Measurements from ENCODE around the gene CHST11. TPM values are rescaled to one million over a fixed set of nuclear protein-coding genes. Genes with fewer than 3 reads are reported as not detected.
"Not testable (repeated sequence)": the region's sequence is repeated elsewhere in the genome, so short reads cannot be mapped to it uniquely, and the experiment has no call there.

Gene CHST11
- total RNA-seq, 1 experiment from 2014 or later, result 12.7 TPM

- no peak for DNase-seq (ENCODE audit: low spot score)
- in situ Hi-C loops (cut with HindIII; ENCODE audit: low sequenced_read_pairs), result no loop called here
These were observed 81.3 kb downstream of the CHST11 start for GRCh38 chr12:104538056-104538455.

- DNase-seq (ENCODE audit: low spot score), result no peak
- in situ Hi-C loops (cut with HindIII; ENCODE audit: low sequenced_read_pairs), result no loop called here
These were observed 82.2 kb downstream of the CHST11 start for GRCh38 chr12:104538891-104539462.

DNA sequence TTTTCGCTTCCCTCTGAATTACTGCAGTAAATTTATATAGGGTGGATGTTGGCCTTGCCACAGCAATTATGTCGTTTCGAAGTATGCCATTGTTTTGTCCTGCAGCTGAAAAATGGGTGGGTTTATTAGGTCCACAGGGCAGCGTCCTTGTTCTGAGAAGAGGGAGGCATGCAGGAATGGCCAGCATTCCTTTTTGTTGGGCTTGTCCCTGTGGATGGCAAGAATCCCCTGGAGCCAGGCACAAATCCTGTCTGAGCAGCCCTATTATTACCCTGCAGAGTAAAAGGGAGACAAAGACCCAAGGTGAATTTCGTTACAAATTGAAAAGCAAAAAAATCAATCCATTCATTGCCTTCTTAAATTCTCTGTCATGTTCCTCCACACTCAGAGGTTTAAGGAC is 88.1 kb downstream of the CHST11 start:
- in situ Hi-C loops (cut with HindIII; ENCODE audit: low sequenced_read_pairs), result no loop called here
- no peak for DNase-seq (ENCODE audit: low spot score)

- DNase-seq (ENCODE audit: low spot score), result no peak
- in situ Hi-C loops (cut with HindIII; ENCODE audit: low sequenced_read_pairs), result no loop called here
These were observed 89.8 kb downstream of the CHST11 start for GRCh38 chr12:104546575-104546974.

GRCh38 chr12:104547235-104547634 is 90.5 kb downstream of the CHST11 start:
- DNase-seq (ENCODE audit: low spot score), result no peak
- in situ Hi-C loops (cut with HindIII; ENCODE audit: low sequenced_read_pairs), result no loop called here

DNA sequence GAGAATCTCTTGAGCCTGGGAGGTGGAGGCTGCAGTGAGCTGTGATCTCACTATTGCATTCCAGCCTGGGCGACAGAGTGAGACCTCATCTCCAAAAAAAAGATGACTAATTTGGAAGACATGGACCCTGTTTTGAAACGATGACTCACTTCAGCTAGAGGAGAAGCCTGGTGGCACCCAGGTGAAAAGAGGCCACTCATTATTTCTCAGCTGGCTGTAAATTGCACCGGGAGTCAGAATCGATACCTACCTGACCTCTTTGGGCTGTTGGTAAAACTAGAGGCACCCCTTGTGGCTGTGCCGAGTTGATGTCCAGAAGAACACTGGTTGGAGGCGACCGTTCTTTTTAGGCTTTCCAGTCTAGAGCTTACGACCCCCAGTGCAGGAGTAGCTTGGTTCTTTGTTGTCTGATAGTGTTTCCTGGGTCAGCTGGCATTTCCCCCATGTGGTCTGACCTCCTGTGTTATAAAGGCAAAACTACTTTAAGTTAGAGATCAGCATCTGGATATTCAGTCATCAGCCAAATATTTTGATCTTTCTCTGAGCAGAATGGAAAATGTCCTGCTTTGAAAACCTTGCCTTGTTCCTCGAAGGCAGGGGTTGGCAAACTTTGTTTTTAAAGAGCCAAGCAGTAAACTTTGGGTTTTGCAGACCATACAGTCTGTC is 93.2 kb downstream of the CHST11 start:
- no peak for DNase-seq (ENCODE audit: low spot score)
- in situ Hi-C loops (cut with HindIII; ENCODE audit: low sequenced_read_pairs), result no loop called here

DNA sequence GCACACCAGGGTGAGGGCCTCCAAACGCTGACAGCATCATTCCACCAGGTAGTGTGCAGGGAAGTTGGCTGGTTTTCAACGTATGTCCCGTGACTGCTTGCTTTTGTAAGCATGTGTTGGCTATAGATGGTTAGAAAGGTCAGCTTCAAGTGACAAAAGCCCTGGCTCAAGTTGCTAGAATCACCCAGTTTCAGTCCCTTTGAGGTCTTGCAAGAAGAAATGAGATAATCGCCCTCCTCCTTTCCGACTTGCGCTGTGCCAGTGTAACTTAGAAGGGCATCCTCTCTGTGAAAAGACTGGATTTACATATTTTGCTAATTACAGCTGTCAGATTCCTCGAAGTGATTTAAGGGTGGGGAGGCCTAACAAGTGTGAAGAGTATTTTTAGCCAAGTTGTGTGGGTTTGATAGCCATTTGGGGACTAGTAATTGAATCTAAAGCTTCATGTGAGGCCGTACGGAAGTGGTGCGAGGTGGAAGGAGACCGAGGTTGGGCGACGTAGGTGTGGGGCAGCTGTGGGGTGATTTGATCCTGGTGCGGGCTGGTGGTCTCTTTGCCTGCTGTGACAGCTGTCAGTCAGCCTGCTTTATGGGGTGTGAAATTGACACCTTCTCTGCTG is 94.7 kb downstream of the CHST11 start:
- DNase-seq (ENCODE audit: low spot score), result no peak
- in situ Hi-C loops (cut with HindIII; ENCODE audit: low sequenced_read_pairs), result no loop called here

DNA sequence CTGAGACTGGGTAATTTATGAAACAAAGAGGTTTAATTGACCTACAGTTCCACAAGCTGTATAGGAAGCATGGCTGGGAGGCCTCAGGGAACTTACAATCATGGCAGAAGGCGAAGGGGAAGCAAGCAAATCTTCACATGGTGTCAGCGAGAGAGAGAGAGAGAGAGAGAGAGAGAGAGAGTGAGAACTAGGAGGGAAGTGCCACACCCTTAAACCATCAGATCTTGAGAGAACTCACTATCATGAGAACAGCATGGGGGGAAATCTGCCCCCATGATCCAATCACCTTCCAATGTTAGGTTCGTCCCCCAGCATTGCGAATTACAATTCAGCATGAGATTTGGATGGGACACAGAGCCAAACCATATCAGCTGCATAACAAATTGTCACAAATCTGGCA is 96.7 kb downstream of the CHST11 start:
- in situ Hi-C loops (cut with HindIII; ENCODE audit: low sequenced_read_pairs), result no loop called here
- no peak for DNase-seq (ENCODE audit: low spot score)

DNA sequence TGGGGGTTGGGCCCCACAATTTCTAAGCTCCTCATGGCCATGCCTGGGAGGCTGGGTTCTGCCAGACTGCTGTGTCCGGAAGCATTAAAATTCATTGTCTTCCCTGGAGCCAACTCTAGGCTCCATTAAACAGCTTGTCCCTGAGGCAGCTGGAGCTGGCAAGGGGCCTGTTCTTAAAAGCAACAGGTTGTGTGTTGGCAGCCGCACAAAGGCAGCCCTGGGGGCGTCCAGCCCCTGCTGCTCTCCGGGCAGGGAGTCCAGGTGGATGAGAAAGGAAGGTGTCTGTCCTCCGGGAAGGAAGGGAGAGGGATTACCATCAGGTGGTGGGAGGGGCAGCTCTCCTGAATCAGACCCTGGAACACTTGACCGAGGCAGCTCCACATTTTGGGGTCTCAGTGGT is 98.9 kb downstream of the CHST11 start:
- in situ Hi-C loops (cut with HindIII; ENCODE audit: low sequenced_read_pairs), result no loop called here
- DNase-seq (ENCODE audit: low spot score), result no peak

DNA sequence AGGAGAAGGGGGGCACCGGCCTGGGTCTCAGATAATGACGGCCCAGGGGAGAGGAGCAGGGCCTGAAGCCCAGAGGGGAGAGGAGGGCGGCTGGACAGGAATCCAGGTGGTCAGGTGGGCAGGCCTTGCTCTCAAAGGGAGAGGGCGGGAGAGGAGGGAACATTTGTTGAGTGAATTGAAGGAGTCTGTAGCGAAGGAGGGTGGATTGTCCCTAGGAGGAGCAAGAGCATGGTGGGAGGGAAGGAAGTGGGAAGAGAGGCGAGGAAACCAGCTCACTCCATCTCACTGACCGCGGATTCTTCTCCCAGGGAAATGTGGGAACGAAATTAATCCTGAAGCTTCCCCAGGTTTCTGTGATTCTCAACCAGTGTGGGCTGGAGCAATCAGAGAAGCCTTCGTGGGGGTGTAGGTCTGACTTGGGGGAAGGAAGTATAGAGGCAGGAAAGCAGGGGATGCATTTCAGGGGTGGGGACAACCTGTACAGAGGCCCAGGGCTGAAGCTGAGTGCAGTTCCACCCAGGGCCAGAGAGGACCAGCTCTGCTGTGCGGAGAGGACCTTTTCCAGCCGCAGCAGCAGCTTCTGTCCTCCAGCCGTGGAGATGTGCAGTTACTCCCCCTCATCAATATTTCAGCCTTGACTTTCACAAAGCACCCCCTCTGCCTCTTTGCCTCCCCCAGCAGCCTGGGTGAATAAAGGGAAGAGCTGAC is 100.9 kb downstream of the CHST11 start:
- in situ Hi-C loops (cut with HindIII; ENCODE audit: low sequenced_read_pairs), result no loop called here
- no peak for DNase-seq (ENCODE audit: low spot score)

- in situ Hi-C loops (cut with HindIII; ENCODE audit: low sequenced_read_pairs), result no loop called here
- DNase-seq (ENCODE audit: low spot score), result no peak
These were observed 104.1 kb downstream of the CHST11 start for GRCh38 chr12:104560881-104561280.

GRCh38 chr12:104562763-104563162 is 106.0 kb downstream of the CHST11 start:
- in situ Hi-C loops (cut with HindIII; ENCODE audit: low sequenced_read_pairs), result no loop called here
- DNase-seq (ENCODE audit: low spot score), result no peak

DNA sequence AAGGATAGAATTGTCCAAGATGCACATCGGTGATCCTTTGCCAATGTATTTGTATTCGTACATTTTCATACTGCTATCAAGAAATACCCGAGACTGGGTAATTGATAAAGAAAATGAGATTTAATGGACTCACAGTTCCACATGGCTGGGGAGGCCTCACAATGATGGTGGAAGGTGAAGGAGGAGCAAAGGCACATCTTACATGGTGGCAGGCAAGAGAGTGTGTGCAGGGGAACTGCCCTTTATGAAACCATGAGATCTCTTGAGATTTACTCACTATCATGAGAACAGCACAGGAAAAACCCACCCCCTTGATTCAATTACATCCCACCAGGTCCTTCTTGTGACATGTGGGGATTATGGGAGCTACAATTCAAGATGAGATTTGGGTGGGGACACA is 107.9 kb downstream of the CHST11 start:
- DNase-seq (ENCODE audit: low spot score); in situ Hi-C loops (cut with HindIII; ENCODE audit: low sequenced_read_pairs): not testable (repeated sequence)

- in situ Hi-C loops (cut with HindIII; ENCODE audit: low sequenced_read_pairs), result no loop called here
- peak; percentile 49 for DNase-seq (ENCODE audit: low spot score)
These were observed 109.0 kb downstream of the CHST11 start for GRCh38 chr12:104565606-104566243.

DNA sequence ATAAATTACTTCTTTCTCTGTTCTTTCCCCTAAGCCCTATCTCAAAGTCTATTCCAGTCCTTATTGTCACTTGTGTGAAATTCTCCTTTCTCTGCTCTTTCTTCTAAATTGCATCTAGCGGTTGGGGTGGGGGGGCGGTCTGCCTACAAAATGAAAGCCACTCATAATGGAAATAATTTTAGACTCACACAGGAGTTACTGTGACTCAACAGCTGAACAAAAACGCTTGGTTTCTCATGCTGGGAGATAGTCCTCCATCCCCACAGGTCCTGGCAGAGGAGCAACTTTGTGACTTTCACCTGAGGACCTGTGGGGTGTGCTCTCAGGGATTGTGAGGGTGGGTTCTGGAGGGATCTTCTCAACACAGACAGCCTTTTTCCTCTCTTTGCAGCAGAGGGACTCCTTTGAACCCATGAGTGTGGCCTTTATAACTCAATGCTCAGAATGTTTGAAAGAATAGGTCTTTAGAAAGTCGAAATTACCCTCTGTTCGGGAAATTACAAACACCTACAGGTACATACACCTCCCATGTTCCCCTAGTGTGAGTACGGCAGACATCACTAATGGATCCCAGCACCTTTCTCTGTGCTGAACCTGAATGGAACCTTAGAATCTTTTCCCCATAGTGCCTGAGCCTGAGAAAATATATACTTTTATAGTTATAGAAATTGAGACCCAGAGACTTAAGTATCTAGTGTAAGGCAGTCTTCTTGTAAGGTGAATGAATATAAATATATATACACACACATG is 109.7 kb downstream of the CHST11 start:
- no peak for DNase-seq (ENCODE audit: low spot score)
- in situ Hi-C loops (cut with HindIII; ENCODE audit: low sequenced_read_pairs), result no loop called here

GRCh38 chr12:104567832-104568486 is 111.2 kb downstream of the CHST11 start:
- in situ Hi-C loops (cut with HindIII; ENCODE audit: low sequenced_read_pairs), result no loop called here
- peak; percentile 21 for DNase-seq (ENCODE audit: low spot score)

DNA sequence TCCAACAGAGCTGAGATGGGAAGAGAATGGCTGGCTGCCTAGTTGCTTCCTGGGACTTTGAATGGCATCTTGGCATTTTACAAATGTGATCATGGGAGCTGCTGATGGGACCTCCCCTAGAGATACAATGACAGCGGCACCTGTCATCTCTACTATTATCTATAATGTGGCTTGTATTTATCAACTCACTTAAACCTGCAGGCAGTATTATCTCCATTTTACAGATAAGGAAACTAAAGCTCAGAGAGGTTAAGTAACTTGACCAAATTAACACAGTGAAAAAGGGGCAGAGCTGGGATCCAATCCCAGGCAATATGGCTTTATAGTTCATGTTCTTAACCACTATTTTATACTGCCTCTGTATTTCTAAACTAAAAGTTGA is 111.7 kb downstream of the CHST11 start:
- in situ Hi-C loops (cut with HindIII; ENCODE audit: low sequenced_read_pairs), result no loop called here
- DNase-seq (ENCODE audit: low spot score), result no peak

GRCh38 chr12:104568935-104569334 is 112.2 kb downstream of the CHST11 start:
- DNase-seq (ENCODE audit: low spot score), result no peak
- in situ Hi-C loops (cut with HindIII; ENCODE audit: low sequenced_read_pairs), result no loop called here
